GM23338 (cell line): ENCODE results near the gene TENM3.

Source experiments
- EZH2 ChIP-seq: fragments of 200-600 bp; sonication (generic); IDR thresholded peaks from one replicate; pipeline ENCODE4 v1.8.0; 2017; ENCODE audit warnings: antibody characterized with exemption, mild to moderate bottlenecking, low read depth; ENCODE audit not compliant: unreplicated experiment
- ZNF331 ChIP-seq: fragments of 250-450 bp; sonication (Bioruptor Pico); IDR thresholded peaks from 2 replicates; pipeline ENCODE4 v1.5.0; 2020; ENCODE audit warnings: low read depth, mild to moderate bottlenecking, moderate library complexity
- TF ChIP-seq, protein P1 (sequence below): IDR thresholded peaks from one replicate; pipeline ENCODE4 v1.6.1; 2018; ENCODE audit warnings: antibody characterized with exemption; ENCODE audit not compliant: unreplicated experiment
- TF ChIP-seq, protein P2 (sequence below), 2 experiments: fragments of 200-600 bp in 1 of 2; sonication (generic) in 1 of 2; conservative IDR thresholded peaks; 2 replicates each; pipeline versions ENCODE4 v1.5.1 to v1.6.1; 2016 to 2017; ENCODE audit warnings: antibody characterized with exemption in 2 of 2, low read depth in 2 of 2, mild to moderate bottlenecking in 2 of 2, moderate library complexity in 1 of 2

DNA sequence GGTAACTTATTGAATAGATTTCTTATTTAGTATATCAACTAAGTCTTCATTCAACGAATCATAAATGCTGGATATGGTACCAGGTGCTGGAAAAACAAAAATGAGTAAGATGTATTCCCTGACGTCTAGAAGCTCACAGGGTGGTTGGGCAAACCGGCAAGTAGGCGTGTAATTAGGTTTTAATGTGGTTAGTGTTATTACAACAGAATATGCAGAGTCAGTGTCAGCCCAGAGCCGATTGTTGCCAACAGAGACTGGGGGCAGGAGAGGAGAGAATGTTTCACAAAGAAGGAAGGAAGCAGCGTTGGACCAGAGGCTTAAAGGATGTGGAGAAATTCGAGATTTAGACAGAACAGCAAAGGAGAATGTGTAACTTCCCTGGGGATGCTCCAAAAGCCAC lies 111.7 kb downstream of the TENM3 start:
- no peak for TF ChIP-seq EZH2
- TF ChIP-seq, protein P1, sequence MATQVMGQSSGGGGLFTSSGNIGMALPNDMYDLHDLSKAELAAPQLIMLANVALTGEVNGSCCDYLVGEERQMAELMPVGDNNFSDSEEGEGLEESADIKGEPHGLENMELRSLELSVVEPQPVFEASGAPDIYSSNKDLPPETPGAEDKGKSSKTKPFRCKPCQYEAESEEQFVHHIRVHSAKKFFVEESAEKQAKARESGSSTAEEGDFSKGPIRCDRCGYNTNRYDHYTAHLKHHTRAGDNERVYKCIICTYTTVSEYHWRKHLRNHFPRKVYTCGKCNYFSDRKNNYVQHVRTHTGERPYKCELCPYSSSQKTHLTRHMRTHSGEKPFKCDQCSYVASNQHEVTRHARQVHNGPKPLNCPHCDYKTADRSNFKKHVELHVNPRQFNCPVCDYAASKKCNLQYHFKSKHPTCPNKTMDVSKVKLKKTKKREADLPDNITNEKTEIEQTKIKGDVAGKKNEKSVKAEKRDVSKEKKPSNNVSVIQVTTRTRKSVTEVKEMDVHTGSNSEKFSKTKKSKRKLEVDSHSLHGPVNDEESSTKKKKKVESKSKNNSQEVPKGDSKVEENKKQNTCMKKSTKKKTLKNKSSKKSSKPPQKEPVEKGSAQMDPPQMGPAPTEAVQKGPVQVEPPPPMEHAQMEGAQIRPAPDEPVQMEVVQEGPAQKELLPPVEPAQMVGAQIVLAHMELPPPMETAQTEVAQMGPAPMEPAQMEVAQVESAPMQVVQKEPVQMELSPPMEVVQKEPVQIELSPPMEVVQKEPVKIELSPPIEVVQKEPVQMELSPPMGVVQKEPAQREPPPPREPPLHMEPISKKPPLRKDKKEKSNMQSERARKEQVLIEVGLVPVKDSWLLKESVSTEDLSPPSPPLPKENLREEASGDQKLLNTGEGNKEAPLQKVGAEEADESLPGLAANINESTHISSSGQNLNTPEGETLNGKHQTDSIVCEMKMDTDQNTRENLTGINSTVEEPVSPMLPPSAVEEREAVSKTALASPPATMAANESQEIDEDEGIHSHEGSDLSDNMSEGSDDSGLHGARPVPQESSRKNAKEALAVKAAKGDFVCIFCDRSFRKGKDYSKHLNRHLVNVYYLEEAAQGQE, result no peak
- TF ChIP-seq, protein P2, sequence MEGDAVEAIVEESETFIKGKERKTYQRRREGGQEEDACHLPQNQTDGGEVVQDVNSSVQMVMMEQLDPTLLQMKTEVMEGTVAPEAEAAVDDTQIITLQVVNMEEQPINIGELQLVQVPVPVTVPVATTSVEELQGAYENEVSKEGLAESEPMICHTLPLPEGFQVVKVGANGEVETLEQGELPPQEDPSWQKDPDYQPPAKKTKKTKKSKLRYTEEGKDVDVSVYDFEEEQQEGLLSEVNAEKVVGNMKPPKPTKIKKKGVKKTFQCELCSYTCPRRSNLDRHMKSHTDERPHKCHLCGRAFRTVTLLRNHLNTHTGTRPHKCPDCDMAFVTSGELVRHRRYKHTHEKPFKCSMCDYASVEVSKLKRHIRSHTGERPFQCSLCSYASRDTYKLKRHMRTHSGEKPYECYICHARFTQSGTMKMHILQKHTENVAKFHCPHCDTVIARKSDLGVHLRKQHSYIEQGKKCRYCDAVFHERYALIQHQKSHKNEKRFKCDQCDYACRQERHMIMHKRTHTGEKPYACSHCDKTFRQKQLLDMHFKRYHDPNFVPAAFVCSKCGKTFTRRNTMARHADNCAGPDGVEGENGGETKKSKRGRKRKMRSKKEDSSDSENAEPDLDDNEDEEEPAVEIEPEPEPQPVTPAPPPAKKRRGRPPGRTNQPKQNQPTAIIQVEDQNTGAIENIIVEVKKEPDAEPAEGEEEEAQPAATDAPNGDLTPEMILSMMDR (conservative IDR thresholded peaks at IDR 0.05; ENCODE audit: low read depth in 2 of 2), result no peak
- no peak for TF ChIP-seq ZNF331 (CRISPR knock-in tag)
